ENCODE data around the gene VPS26B. TPM values are rescaled to one million over a fixed set of nuclear protein-coding genes. Genes with fewer than 3 reads are reported as not detected.
A peak's percentile ranks its signal among the peaks of the same experiment; 100 is the strongest.

VPS26B gene
- total and polyA plus RNA-seq, 2 experiments from 2014 or later = 10.1 to 29.1 TPM

- H3K27ac Mint-ChIP-seq = peak overlapping the region; percentile 92
These were observed 64.7 kb downstream of the VPS26B start for GRCh38 chr11:134289167-134289566.

More at GRCh38 chr11:134289167-134289566, 64.7 kb downstream of the VPS26B start:
- Mint-ChIP-seq H3K27me3 (ENCODE audit: insufficient read depth, low read depth, poor library complexity) (peaks cover 9% of the 10 kb centered on the region), H3K4me1 (peaks cover 25% of the 10 kb centered on the region), H3K36me3 (ENCODE audit: low read depth) (peaks cover 70% of the 10 kb centered on the region), H3K9me3 (no peaks in the 10 kb centered on the region), H3K4me3 (no peak overlapping the region)
- H3K27me3 ChIP-seq (ENCODE audit: insufficient read depth) = no peaks in the 10 kb centered on the region
- TF ChIP-seq CREB1 (CRISPR knock-in tag; IDR thresholded peaks at IDR 0.05; ENCODE audit: low read depth) (no peak), REST (IDR thresholded peaks at IDR 0.05; ENCODE audit: unreplicated experiment) (no peak), CTCF (conservative IDR thresholded peaks at IDR 0.05; ENCODE audit: low read depth in 2 of 2) (no peak), ZNF114 (CRISPR knock-in tag; IDR thresholded peaks at IDR 0.05) (no peak), POLR2AphosphoS5 (IDR thresholded peaks at IDR 0.05; ENCODE audit: low read depth) (no peak), JUNB (IDR thresholded peaks at IDR 0.05; ENCODE audit: unreplicated experiment) (no peak), NANOG (IDR thresholded peaks at IDR 0.05; ENCODE audit: borderline replicate concordance) (no peak), STAT1 (IDR thresholded peaks at IDR 0.05; ENCODE audit: unreplicated experiment) (no peak), ZNF331 (CRISPR knock-in tag; IDR thresholded peaks at IDR 0.05; ENCODE audit: low read depth) (no peak), EZH2phosphoT487 (IDR thresholded peaks at IDR 0.05; ENCODE audit: unreplicated experiment) (no peak), ZNF462 (CRISPR knock-in tag; IDR thresholded peaks at IDR 0.05) (no peak), EZH2 (IDR thresholded peaks at IDR 0.05; ENCODE audit: low read depth, unreplicated experiment) (no peak), ETS1 (IDR thresholded peaks at IDR 0.05) (no peak)
- H2AFZ ChIP-seq = no peak overlapping the region
- H3K36me3 ChIP-seq (ENCODE audit: insufficient read depth) = peaks cover 21% of the 10 kb centered on the region
- DNase-seq (ENCODE audit: low spot score) (no peak), ATAC-seq (no peak)
- H3F3A ChIP-seq (replicated peaks; ENCODE audit: low read depth) = no peaks in the 10 kb centered on the region
- H3K27ac ChIP-seq (ENCODE audit: low read depth) = no peak overlapping the region
- no peaks in the 10 kb centered on the region for H3K9me2 ChIP-seq (ENCODE audit: insufficient read depth)
- H3K4me2 ChIP-seq = no peak overlapping the region
- no peak overlapping the region for H3K4me3 ChIP-seq
- no peaks in the 10 kb centered on the region for H3K79me2 ChIP-seq (replicated peaks; ENCODE audit: insufficient read depth)
- 0 out of 2 replicates have a peak, but pooled peaks cover 6% of the 10 kb centered on the region for H3K4me1 ChIP-seq (ENCODE audit: insufficient read depth)
- H4K20me1 ChIP-seq (replicated peaks; ENCODE audit: insufficient read depth) = no peaks in the 10 kb centered on the region
